Amygdala (tissue), 56 donors: ENCODE results near the gene TTC13.

ENCODE experiments used
- DNase-seq, 56 donors: peaks; one replicate each; lab custom pipeline; 2025; lab: John Stamatoyannopoulos, UW

TTC13 gene

GRCh38 chr1:230913496-230913895 lies 65.2 kb downstream of the TTC13 start:
- DNase-seq: no peak

GRCh38 chr1:230910755-230911117 lies 67.9 kb downstream of the TTC13 start:
- DNase-seq: no peak

GRCh38 chr1:230909974-230910754 lies 68.5 kb downstream of the TTC13 start:
- peak in 49 of 56 donors; percentile 9 to 83 (median 57) for DNase-seq

- no peak for DNase-seq
These were observed 71.0 kb downstream of the TTC13 start for GRCh38 chr1:230907472-230908205.

GRCh38 chr1:230906226-230906625 lies 72.4 kb downstream of the TTC13 start:
- DNase-seq: no peak

GRCh38 chr1:230905733-230906132 lies 72.9 kb downstream of the TTC13 start:
- DNase-seq: peak in 9 of 56 donors; percentile 8 to 46 (median 12)

GRCh38 chr1:230902349-230902923 lies 76.2 kb downstream of the TTC13 start:
- no peak for DNase-seq

GRCh38 chr1:230901671-230902070 lies 77.0 kb downstream of the TTC13 start:
- no peak for DNase-seq

GRCh38 chr1:230900984-230901383 lies 77.7 kb downstream of the TTC13 start:
- DNase-seq: no peak

GRCh38 chr1:230899841-230900251 lies 78.8 kb downstream of the TTC13 start:
- no peak for DNase-seq

- DNase-seq: no peak
These were observed 79.9 kb downstream of the TTC13 start for GRCh38 chr1:230898748-230899147.

- DNase-seq: no peak
These were observed 80.5 kb downstream of the TTC13 start for GRCh38 chr1:230898144-230898543.

GRCh38 chr1:230896779-230897178 lies 81.9 kb downstream of the TTC13 start:
- DNase-seq: peak in 5 of 56 donors; percentile 7 to 32 (median 20)

GRCh38 chr1:230895452-230895851 lies 83.2 kb downstream of the TTC13 start:
- DNase-seq: no peak

- DNase-seq: no peak
These were observed 84.0 kb downstream of the TTC13 start for GRCh38 chr1:230894664-230895063.

- no peak for DNase-seq
These were observed 84.6 kb downstream of the TTC13 start for GRCh38 chr1:230894032-230894431.

GRCh38 chr1:230892018-230892491 lies 86.6 kb downstream of the TTC13 start:
- no peak for DNase-seq

- no peak for DNase-seq
These were observed 87.2 kb downstream of the TTC13 start for GRCh38 chr1:230891413-230891812.

GRCh38 chr1:230884646-230885045 lies 94.0 kb downstream of the TTC13 start:
- DNase-seq: no peak

- no peak for DNase-seq
These were observed 94.7 kb downstream of the TTC13 start for GRCh38 chr1:230883967-230884366.

- no peak for DNase-seq
These were observed 98.9 kb downstream of the TTC13 start for GRCh38 chr1:230879778-230880177.
